Activated naive CD8-positive, alpha-beta T cell treated with anti-CD3 and anti-CD28 coated beads, Interleukin-2, amount 50 U/mL, for 16 hours (primary cell): ENCODE data around the gene IER5.
"Not testable (repeated sequence)": the region's sequence is repeated elsewhere in the genome, so short reads cannot be mapped to it uniquely, and the experiment has no call there.

Experiments
- DNase-seq: peaks from one replicate; pipeline ENCODE4 v3.0.0-alpha.2; 2020; ENCODE audit warnings: low read depth, low spot score

Gene IER5

GRCh38 chr1:181115368-181115684 lies 26.8 kb downstream of the IER5 start:
- no peak for DNase-seq

DNA sequence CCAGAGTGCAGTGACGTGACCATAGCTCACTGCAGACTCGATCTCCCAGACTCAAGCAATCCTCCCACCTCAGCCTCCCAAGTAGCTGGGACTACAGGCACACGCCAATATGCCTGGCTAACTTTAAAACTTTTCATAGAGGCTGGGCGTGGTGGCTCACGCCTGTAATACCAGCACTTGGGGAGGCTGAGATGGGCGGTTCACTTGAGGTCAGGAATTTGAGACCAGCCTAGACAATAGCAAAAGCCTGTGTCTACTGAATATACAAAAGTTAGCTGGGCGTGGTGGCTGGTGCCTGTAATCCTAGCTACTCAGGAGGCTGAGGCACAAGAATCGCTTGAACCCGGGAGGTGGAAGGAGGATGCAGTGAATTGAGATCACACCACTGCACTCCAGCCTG lies 27.5 kb downstream of the IER5 start:
- not testable (repeated sequence) for DNase-seq

DNA sequence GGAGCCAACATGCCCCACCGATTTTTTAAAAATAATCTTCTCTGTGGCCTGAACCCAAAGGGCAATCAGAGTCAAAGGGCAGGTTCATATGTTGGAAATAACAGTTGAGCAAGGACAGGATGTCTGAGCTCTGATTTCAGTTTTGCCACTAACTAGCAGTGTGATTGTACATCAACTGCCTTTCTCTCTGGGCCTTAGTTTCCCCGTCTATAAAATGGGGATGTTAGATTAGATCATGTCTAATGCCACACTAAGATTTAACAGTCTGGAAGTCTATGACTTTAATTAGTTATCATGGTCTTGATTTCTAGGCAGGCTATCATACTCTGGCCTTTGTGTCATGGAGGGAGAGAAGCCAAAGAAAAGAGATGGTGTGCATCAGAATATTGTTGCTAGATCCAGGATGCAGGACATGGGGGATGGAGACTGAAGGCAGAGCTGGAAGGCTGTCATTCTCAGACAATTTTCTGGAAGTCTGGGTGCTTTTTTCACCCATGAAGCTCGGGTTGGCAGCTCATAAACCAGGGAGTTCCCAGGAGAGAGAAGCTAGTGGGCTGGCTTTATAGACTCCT lies 28.4 kb downstream of the IER5 start:
- DNase-seq = no peak

- no peak for DNase-seq
Measured at GRCh38 chr1:181117648-181118449, 29.3 kb downstream of the IER5 start.

DNA sequence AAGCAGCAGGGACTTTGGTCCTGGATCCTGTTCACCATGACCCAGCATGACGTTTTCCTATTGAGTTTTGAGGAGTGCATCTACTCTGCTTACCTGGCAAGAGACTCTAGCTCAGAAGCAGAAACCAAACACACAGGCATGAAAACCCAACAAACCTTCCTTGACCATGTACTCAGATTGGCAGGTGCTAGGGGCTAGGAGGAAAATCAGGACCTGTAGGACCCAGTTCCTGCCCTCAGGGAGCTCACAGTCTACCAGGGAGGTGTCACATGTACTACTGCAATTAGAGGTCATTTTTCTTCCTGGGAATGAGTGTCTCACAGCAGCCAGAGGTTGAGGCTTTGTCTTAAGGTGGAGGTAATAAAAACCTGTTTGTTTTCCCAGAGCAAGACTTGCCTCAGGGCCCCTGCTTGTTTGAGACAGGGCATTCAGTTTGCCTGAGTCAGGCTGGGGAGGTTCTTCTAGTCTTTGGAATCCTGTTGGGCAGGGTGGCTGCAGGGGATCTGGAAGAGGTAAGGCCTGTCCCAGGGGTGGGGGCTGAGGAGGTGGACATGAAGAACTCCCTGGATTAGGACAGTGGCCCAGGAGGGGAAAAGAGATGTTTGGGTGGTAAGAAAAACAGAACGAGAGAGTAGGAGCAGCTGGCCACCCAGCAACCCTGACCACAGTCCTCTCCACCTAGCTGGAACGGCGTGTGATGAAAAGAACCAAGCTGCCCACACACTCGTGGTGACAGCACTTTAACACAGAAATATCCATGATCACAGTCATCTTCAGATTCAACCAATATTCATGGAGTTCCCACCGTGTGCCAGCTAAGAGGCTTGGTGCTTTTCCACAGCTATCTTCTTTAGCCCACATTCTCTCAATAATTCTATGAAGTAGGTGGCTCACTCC lies 30.8 kb downstream of the IER5 start:
- no peak for DNase-seq

DNA sequence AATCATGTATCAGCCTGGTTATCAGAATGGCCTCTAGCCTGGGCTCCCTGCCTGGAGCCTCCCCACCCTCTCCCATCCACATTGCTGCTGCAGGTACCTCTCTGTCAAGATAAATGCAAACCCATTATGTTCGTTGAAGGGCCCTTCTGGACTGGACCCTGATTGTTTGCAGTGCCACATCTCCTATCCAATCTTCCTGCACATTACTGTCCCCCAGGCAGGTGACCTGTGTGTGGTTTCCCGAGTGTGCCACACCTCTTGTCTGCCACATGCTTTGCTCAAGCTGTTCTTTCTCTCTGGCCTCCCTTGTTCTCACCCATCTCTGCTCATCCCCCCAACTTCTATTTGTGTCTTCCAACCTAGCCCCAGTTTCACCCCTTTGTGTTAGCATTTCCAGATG lies 32.4 kb downstream of the IER5 start:
- DNase-seq = no peak

- no peak for DNase-seq
Measured at GRCh38 chr1:181121498-181121897, 33.0 kb downstream of the IER5 start.

GRCh38 chr1:181122222-181122621 lies 33.7 kb downstream of the IER5 start:
- no peak for DNase-seq

DNA sequence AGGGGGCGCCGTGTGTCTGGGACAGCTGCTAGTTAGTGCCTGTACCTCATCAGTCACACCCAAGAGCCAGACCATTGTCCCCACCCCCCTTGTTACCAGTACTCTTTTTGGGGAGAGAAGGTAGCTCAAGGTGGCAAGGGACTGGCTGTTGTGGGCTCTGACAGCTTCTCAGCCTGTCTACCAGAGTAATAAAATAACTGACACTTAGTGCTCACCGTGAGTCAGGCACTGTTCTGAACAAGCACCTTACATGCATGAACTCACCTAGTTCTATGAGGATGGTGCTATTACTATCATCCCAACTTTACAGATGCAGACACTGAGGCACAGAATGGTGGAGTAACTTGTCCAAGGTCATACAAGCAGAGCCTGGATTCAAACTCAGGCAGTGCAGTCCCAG lies 34.7 kb downstream of the IER5 start:
- no peak for DNase-seq

DNA sequence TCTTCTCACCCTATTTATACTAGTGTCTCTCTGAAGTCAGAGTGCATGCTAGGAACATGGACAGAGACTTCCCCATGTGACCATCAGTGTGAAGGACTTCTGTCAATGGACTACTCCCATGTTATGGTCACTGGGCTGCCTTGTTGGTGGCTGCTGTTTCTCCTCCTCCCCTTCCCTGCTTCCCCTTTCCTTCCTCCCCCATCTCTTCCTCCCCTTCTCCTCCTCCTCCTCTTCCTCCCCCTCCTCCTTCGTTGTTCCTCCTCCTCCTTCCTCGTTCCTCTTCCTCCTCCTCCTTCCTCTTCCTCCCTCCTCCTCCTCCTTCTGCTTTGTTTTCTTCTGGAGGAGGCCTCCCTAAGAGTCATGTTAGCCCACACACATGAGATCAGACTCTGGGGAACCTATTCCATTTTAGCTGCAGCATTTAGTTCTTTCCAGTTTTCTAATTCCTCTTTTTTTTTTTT lies 35.8 kb downstream of the IER5 start:
- no peak for DNase-seq

- no peak for DNase-seq
Measured at GRCh38 chr1:181126289-181126688, 37.8 kb downstream of the IER5 start.

- no peak for DNase-seq
Measured at GRCh38 chr1:181126871-181127587, 38.5 kb downstream of the IER5 start.

DNA sequence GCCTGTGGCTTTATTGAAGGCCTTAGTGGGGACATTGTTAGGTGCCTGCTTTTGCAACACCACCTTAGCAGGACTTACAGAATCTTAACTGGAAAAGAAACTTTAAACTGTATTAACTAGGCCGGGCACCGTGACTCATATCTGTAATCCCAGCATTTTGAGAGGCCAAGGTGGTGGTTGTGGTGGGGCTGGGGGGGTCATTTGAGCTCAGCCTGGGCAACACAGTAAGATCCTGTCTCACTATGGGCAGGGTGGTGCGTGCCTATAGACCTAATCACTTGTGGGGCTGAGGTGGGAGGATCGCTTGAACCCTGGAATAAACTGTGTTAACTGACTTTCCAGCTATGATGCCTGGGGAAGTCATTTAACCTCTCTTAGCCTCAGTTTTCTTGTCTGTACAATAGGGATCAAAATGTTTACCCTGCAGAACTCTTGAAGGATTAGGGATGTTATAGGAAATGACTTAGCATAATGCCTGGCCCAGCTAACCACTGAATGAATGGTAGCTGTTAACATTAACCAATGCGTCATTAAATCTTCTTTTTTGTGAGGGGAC lies 39.5 kb downstream of the IER5 start:
- DNase-seq = no peak

- DNase-seq = no peak
Measured at GRCh38 chr1:181128592-181129497, 40.3 kb downstream of the IER5 start.

DNA sequence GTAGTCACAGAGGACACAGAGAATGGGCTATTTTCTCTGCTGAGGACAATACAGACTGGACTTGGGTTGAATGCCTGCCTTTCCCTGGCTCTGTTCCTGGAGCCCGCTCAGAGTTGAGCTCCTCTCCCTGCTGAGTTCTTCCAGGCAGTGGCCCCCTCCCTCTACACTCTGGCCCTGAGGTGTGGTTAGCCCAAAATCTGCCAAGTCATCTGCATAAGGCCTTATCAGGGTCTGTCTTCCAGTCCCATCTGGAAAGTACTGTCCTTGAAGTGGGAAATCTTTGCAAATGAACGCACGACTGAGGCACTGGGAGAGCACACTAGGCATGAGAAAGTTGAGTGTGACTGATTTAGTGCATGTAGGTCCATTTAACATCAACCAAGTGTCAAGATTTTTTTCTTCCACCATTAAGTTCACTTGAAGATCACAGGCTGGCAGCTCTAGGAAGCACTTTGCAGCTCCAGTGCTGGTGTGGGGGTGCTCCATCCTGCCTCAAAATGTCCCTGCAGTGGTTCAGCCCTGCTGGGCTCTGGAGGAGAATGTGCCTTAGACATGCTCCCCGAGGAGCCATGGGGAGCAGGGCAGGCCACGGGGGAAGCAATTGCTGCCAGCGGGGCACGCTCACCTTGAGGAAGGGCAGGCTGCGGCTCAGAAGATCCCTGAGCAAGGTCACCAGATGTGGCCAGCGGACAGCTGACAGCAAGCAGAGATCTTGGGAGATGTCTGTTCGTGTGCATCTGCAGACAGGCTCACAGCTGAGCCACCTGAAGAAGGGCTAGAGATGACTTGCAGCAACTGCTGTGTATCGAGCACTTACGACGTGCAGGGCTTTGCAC lies 41.5 kb downstream of the IER5 start:
- DNase-seq = no peak

- DNase-seq = no peak
Measured at GRCh38 chr1:181131255-181131941, 42.9 kb downstream of the IER5 start.

- DNase-seq = no peak
Measured at GRCh38 chr1:181133441-181133951, 45.0 kb downstream of the IER5 start.

- no peak for DNase-seq
Measured at GRCh38 chr1:181133969-181134418, 45.5 kb downstream of the IER5 start.
